Ovary (tissue), 9 donors: ENCODE results near the gene PCDHGA6. TPM values are rescaled to one million over a fixed set of nuclear protein-coding genes. Genes with fewer than 3 reads are reported as not detected.
"Not testable (repeated sequence)": the region's sequence is repeated elsewhere in the genome, so short reads cannot be mapped to it uniquely, and the experiment has no call there.

ENCODE experiments used
- DNase-seq, 5 donors: peaks; one replicate each; pipeline ENCODE4 v3.0.0-alpha.2; 2019 to 2020
- H3K27ac ChIP-seq, 2 donors: fragments of 200-600 bp; one replicate each; pipeline versions ENCODE4 v1.5.1 to v1.8.0; 2019 to 2022
- H3K27me3 ChIP-seq: fragments of 200-600 bp; one replicate; pipeline ENCODE4 v1.8.0; 2022
- H3K36me3 ChIP-seq: fragments of 200-600 bp; sonication (generic); one replicate; pipeline ENCODE4 v1.5.1; 2019
- H3K4me1 ChIP-seq: one replicate; pipeline ENCODE4 v1.8.1; 2013; ENCODE audit warnings: mild to moderate bottlenecking, moderate library complexity; ENCODE audit not compliant: insufficient read depth
- H3K4me3 ChIP-seq: fragments of 200-600 bp; sonication (generic); one replicate; pipeline ENCODE4 v1.5.1; 2017
- H3K9me3 ChIP-seq, 2 donors: fragments of 200-600 bp in 1 of 2; sonication (generic) in 1 of 2; one replicate each; pipeline versions ENCODE4 v1.5.1 to v1.8.1; 2013 to 2019; ENCODE audit warnings: mild to moderate bottlenecking in 1 of 2, moderate library complexity in 1 of 2
- CTCF ChIP-seq, 3 donors: fragments of 450-650 bp in 2 of 3; fragments of 200-600 bp in 1 of 3; IDR thresholded peaks; one replicate each; pipeline versions ENCODE4 v1.5.1 to v1.8.0; 2016 to 2022; ENCODE audit warnings: antibody characterized with exemption in 3 of 3, mild to moderate bottlenecking in 1 of 3
- EP300 ChIP-seq: sonication (generic); formaldehyde crosslinking; IDR thresholded peaks from one replicate; pipeline ENCODE4 v1.6.1; 2017; ENCODE audit warnings: antibody characterized with exemption
- POLR2A ChIP-seq: fragments of 450-650 bp; IDR thresholded peaks from one replicate; pipeline ENCODE4 v1.6.1; 2017; ENCODE audit warnings: antibody characterized with exemption, mild to moderate bottlenecking, moderate library complexity
- WGBS, 3 donors: extraction: QIAGEN DNeasy Blood & Tissue Kit in 1 of 3; methylation state at CpG; one replicate each; pipeline versions ENCODE4 v1.1.5 to v1.1.7; 2013 to 2017; 5-methylcytosine and 5-hydroxymethylcytosine counted together
- intact Hi-C, 4 donors: fragments of 100-400 bp; cut with DNase I; formaldehyde crosslinking; loops; one replicate each; pipeline versions ENCODE4 v1.11.0 to v1.15.1; 2022 to 2023
- polyA plus RNA-seq, 2 donors: library from polyadenylated mRNA; stranded (reverse); fragments of 200-250 nt in 1 of 2; fragments of 350-450 nt in 1 of 2; fragmentation: Illumina TruSeq in 1 of 2; extraction: RNeasy Lipid Tissue Mini Kit (QIAGEN cat#74804) in 1 of 2; gene quantifications; one replicate each; pipeline ENCODE4 v1.2.3, GENCODE V29; 2013 to 2014
- total RNA-seq, 7 donors: library from RNA; depleted of rRNA in 2 of 7; stranded (reverse); fragments of >200 nt in 2 of 7; fragmentation: NEBNext Ultra II Directional in 3 of 7; extraction: Animal tissue kit (Norgen Biotek cat#: 25700) in 3 of 7; gene quantifications; one replicate each; pipeline versions ENCODE4 v1.1.0 to v1.2.4, GENCODE V29; 2016 to 2023
- donor health status: DM: no; HTN: no; CAD: no; lungs with moderate emphysema.
- donor health status: DM: no; HTN: no; CAD: no.
- donor health status: Bipolar disorder and iron deficiency.
- donor health status: DM: yes; HTN: yes; CAD: no.
- donor health status: DM: no; HTN: no; CAD: no.
- donor health status: DM: yes; HTN: yes; CAD: no.

PCDHGA6 gene
- total and polyA plus RNA-seq, 9 donors: 3.6 to 14.5 (median 8.5) TPM

- H3K4me1 ChIP-seq: peaks cover 2% of the 10 kb centered on the region
- peak within 1 kb of the TSS; percentile 16 for H3K4me3 ChIP-seq
- no peak within 1 kb of the TSS for H3K27ac ChIP-seq
- peaks cover 4% of the 10 kb centered on the region for H3K36me3 ChIP-seq
- DNase-seq: peak in 1 of 5 donors; percentile 14
- intact Hi-C loops: loop anchor here in 1 of 4 donors (10.0 kb wide), 1 partner anchor 112 kb away; no protein-coding TSS in a partner anchor
- no peaks in the 10 kb centered on the region for H3K27me3 ChIP-seq
- no peak for TF ChIP-seq POLR2A
- no peak for TF ChIP-seq CTCF (IDR thresholded peaks at IDR 0.05)
- no peak for TF ChIP-seq EP300
- H3K9me3 ChIP-seq: peaks cover 14 to 53% of the 10 kb centered on the region in 2 donors
- 14 to 21% (median 15%) methylated on average over 31 of the region's 31 CpGs for WGBS, 3 donors
Observed at GRCh38 chr5:141412854-141413539, 39.3 kb downstream of the PCDHGA6 start, which contains the start of gene PCDHGA10. PCDHGA10 (plus strand) TSS chr5:141412987; CDS start chr5:141413176, 189 bp downstream.

- Histone ChIP-seq H3K27ac (no peak overlapping the region), H3K36me3 (peaks cover 4% of the 10 kb centered on the region), H3K27me3 (no peaks in the 10 kb centered on the region), H3K4me3 (peak overlapping the region; percentile 16), H3K9me3 (peaks cover 14 to 56% of the 10 kb centered on the region in 2 donors), H3K4me1 (peaks cover 2% of the 10 kb centered on the region)
- TF ChIP-seq EP300 (no peak), POLR2A (no peak), CTCF (IDR thresholded peaks at IDR 0.05) (no peak)
- intact Hi-C loops: loop anchor here in 1 of 4 donors (10.0 kb wide), 1 partner anchor 111 kb away; no protein-coding TSS in a partner anchor
- WGBS, 3 donors: 15 to 20% (median 16%) methylated on average over 25 of the region's 25 CpGs
- DNase-seq: peak in 1 of 5 donors; percentile 12
Observed at GRCh38 chr5:141413540-141414069, 39.9 kb downstream of the PCDHGA6 start.

- not testable (repeated sequence) for H3K27ac ChIP-seq, H3K36me3 ChIP-seq, H3K4me3 ChIP-seq, H3K27me3 ChIP-seq, DNase-seq, H3K4me1 ChIP-seq
- H3K9me3 ChIP-seq: peaks cover 16 to 56% of the 10 kb centered on the region in 2 donors
- 22 to 37% (median 23%) methylated on average over 36 to 46 of the region's 46 CpGs for WGBS, 3 donors
- intact Hi-C loops: loop anchor here in 2 of 4 donors (5.0 to 10.0 kb wide), 2 partner anchors 110 to 143 kb away; no protein-coding TSS in a partner anchor
Observed at GRCh38 chr5:141414548-141415274, 41.0 kb downstream of the PCDHGA6 start.

- H3K27ac ChIP-seq, H3K36me3 ChIP-seq, H3K4me3 ChIP-seq, H3K27me3 ChIP-seq, DNase-seq, H3K4me1 ChIP-seq: not testable (repeated sequence)
- peaks cover 12 to 54% of the 10 kb centered on the region in 2 donors for H3K9me3 ChIP-seq
- intact Hi-C loops: loop anchor here in 2 of 4 donors (5.0 to 10.0 kb wide), 2 partner anchors 110 to 142 kb away; no protein-coding TSS in a partner anchor
- 20 to 27% (median 23%) methylated on average over 16 to 24 of the region's 24 CpGs for WGBS, 3 donors
Observed at GRCh38 chr5:141415275-141415618, 41.6 kb downstream of the PCDHGA6 start.

- peak within 1 kb of the TSS; percentile 23 for H3K4me3 ChIP-seq
- not testable (repeated sequence) for H3K27ac ChIP-seq, H3K27me3 ChIP-seq, H3K4me1 ChIP-seq, H3K36me3 ChIP-seq
- TF ChIP-seq CTCF (IDR thresholded peaks at IDR 0.05): peak in 1 of 3 donors; percentile 42
- WGBS, 3 donors: 7 to 12% (median 10%) methylated on average over 35 to 46 of the region's 47 CpGs
- DNase-seq: peak; percentile 44 to 74 (median 64)
- H3K9me3 ChIP-seq: peaks cover 10 to 55% of the 10 kb centered on the region in 2 donors
- intact Hi-C loops: loop anchor here in 2 of 4 donors (5.0 to 10.0 kb wide), 2 partner anchors 107 to 140 kb away; no protein-coding TSS in a partner anchor
Observed at GRCh38 chr5:141417494-141418172, 43.9 kb downstream of the PCDHGA6 start, which contains the start of gene PCDHGB7. PCDHGB7 (plus strand) TSS chr5:141417677; CDS start chr5:141417860, 183 bp downstream.
